HG03066 (cell line): ENCODE results near the gene STH.
"Not testable (repeated sequence)": the region's sequence is repeated elsewhere in the genome, so short reads cannot be mapped to it uniquely, and the experiment has no call there.

ENCODE experiments used
- ATAC-seq: cut with Tn5 transposase; IDR thresholded peaks from one replicate; pipeline ENCODE4 v1.9.1; 2021; ENCODE audit warnings: low read depth; ENCODE audit not compliant: unreplicated experiment

The STH gene

DNA sequence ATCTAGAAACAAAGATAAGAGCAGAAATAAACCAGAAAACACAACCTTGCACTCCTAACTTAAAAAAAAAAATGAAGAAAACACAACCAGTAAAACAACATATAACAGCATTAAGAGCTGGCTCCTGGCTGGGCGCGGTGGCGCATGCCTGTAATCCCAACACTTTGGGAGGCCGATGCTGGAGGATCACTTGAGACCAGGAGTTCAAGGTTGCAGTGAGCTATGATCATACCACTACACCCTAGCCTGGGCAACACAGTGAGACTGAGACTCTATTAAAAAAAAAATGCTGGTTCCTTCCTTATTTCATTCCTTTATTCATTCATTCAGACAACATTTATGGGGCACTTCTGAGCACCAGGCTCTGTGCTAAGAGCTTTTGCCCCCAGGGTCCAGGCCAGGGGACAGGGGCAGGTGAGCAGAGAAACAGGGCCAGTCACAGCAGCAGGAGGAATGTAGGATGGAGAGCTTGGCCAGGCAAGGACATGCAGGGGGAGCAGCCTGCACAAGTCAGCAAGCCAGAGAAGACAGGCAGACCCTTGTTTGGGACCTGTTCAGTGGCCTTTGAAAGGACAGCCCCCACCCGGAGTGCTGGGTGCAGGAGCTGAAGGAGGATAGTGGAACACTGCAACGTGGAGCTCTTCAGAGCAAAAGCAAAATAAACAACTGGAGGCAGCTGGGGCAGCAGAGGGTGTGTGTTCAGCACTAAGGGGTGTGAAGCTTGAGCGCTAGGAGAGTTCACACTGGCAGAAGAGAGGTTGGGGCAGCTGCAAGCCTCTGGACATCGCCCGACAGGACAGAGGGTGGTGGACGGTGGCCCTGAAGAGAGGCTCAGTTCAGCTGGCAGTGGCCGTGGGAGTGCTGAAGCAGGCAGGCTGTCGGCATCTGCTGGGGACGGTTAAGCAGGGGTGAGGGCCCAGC, 2.6 kb downstream of the STH start:
- no peak for ATAC-seq

- ATAC-seq, result no peak
Observed at GRCh38 chr17:46002311-46002972, 3.4 kb downstream of the STH start.

DNA sequence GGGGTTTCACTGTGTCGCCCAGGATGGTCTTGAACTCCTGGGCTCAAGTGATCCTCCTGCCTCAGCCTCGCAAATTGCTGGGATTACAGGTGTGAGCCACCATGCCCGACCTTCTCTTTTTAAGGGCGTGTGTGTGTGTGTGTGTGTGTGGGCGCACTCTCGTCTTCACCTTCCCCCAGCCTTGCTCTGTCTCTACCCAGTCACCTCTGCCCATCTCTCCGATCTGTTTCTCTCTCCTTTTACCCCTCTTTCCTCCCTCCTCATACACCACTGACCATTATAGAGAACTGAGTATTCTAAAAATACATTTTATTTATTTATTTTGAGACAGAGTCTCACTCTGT, 3.9 kb downstream of the STH start:
- no peak for ATAC-seq

DNA sequence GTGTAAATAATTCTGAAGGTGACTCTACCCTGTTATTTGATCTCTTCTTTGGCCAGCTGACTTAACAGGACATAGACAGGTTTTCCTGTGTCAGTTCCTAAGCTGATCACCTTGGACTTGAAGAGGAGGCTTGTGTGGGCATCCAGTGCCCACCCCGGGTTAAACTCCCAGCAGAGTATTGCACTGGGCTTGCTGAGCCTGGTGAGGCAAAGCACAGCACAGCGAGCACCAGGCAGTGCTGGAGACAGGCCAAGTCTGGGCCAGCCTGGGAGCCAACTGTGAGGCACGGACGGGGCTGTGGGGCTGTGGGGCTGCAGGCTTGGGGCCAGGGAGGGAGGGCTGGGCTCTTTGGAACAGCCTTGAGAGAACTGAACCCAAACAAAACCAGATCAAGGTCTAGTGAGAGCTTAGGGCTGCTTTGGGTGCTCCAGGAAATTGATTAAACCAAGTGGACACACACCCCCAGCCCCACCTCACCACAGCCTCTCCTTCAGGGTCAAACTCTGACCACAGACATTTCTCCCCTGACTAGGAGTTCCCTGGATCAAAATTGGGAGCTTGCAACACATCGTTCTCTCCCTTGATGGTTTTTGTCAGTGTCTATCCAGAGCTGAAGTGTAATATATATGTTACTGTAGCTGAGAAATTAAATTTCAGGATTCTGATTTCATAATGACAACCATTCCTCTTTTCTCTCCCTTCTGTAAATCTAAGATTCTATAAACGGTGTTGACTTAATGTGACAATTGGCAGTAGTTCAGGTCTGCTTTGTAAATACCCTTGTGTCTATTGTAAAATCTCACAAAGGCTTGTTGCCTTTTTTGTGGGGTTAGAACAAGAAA, 5.1 kb downstream of the STH start:
- ATAC-seq, result no peak

DNA sequence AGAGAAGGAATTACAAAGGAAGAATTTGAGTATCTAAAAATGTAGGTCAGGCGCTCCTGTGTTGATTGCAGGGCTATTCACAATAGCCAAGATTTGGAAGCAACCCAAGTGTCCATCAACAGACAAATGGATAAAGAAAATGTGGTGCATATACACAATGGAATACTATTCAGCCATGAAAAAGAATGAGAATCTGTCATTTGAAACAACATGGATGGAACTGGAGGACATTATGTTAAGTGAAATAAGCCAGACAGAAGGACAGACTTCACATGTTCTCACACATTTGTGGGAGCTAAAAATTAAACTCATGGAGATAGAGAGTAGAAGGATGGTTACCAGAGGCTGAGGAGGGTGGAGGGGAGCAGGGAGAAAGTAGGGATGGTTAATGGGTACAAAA, 7.0 kb downstream of the STH start:
- not testable (repeated sequence) for ATAC-seq

- ATAC-seq, result no peak
Observed at GRCh38 chr17:46007461-46007965, 8.5 kb downstream of the STH start.

DNA sequence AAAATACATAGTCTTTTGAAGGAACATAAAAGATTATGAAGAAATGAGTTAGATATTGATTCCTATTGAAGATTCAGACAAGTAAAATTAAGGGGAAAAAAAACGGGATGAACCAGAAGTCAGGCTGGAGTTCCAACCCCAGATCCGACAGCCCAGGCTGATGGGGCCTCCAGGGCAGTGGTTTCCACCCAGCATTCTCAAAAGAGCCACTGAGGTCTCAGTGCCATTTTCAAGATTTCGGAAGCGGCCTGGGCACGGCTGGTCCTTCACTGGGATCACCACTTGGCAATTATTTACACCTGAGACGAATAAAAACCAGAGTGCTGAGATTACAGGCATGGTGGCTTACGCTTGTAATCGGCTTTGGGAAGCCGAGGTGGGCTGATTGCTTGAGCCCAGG, 9.5 kb downstream of the STH start:
- no peak for ATAC-seq

GRCh38 chr17:46009681-46010596, 10.9 kb downstream of the STH start:
- ATAC-seq, result no peak

DNA sequence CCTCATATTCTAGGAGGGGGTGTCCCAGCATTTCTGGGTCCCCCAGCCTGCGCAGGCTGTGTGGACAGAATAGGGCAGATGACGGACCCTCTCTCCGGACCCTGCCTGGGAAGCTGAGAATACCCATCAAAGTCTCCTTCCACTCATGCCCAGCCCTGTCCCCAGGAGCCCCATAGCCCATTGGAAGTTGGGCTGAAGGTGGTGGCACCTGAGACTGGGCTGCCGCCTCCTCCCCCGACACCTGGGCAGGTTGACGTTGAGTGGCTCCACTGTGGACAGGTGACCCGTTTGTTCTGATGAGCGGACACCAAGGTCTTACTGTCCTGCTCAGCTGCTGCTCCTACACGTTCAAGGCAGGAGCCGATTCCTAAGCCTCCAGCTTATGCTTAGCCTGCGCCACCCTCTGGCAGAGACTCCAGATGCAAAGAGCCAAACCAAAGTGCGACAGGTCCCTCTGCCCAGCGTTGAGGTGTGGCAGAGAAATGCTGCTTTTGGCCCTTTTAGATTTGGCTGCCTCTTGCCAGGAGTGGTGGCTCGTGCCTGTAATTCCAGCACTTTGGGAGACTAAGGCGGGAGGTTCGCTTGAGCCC, 11.6 kb downstream of the STH start:
- ATAC-seq, result no peak

GRCh38 chr17:46011711-46012505, 12.9 kb downstream of the STH start:
- ATAC-seq, result no peak

DNA sequence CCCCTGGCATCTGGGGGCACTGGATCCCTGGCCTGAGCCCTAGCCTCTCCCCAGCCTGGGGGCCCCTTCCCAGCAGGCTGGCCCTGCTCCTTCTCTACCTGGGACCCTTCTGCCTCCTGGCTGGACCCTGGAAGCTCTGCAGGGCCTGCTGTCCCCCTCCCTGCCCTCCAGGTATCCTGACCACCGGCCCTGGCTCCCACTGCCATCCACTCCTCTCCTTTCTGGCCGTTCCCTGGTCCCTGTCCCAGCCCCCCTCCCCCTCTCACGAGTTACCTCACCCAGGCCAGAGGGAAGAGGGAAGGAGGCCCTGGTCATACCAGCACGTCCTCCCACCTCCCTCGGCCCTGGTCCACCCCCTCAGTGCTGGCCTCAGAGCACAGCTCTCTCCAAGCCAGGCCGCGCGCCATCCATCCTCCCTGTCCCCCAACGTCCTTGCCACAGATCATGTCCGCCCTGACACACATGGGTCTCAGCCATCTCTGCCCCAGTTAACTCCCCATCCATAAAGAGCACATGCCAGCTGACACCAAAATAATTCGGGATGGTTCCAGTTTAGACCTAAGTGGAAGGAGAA, 13.5 kb downstream of the STH start:
- ATAC-seq, result no peak

GRCh38 chr17:46013127-46013501, 14.1 kb downstream of the STH start:
- no peak for ATAC-seq

- no peak for ATAC-seq
Observed at GRCh38 chr17:46013502-46014165, 14.6 kb downstream of the STH start.

DNA sequence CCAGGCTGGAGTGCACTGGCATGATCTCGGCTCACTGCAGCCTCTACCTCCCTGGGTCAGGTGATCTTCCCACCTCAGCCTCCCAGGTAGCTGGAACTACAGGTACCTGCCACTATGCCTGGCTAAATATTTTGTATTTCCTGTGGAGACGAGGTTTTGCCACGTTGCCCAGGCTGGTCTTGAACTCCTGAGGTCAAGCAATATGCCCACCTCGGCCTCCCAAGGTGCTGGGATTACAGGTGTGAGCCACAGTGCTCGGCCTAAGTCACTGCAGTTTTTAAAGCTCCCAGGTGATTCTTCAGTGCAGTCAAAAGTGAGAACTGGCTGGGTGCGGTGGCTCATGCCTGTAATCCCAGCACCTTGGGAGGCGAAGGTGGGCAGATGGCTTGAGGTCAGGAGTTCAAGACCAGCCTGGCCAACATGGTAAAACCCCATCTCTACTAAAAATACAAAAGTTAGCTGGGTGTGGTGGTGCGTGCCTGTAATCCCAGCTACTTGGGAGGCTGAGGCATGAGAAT, 20.4 kb downstream of the STH start:
- not testable (repeated sequence) for ATAC-seq

GRCh38 chr17:46020023-46020761, 21.1 kb downstream of the STH start:
- ATAC-seq, result no peak

DNA sequence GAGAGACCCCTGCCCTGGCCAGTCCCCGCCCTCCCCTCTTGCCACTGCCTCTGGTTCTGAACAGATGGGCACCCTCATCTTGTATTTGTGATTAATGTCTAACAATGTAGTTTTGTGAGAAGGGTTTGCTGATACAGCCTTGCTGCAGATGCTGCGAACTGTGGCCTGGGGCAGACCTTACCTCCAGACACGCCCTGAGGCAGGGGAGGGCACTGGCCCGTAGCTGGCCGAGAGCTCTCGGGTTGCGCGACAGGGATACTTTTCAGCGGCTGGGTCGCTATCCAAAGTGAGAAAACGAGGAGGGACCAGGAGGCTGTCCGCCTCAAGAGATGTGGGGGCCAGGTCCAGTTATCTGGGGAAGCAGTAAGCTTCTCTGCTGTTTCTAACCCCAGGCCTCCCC, 21.9 kb downstream of the STH start:
- no peak for ATAC-seq

GRCh38 chr17:46023366-46023765, 24.3 kb downstream of the STH start:
- not testable (repeated sequence) for ATAC-seq
